Measurements from ENCODE around the gene KRT76.

KRT76 gene

DNA sequence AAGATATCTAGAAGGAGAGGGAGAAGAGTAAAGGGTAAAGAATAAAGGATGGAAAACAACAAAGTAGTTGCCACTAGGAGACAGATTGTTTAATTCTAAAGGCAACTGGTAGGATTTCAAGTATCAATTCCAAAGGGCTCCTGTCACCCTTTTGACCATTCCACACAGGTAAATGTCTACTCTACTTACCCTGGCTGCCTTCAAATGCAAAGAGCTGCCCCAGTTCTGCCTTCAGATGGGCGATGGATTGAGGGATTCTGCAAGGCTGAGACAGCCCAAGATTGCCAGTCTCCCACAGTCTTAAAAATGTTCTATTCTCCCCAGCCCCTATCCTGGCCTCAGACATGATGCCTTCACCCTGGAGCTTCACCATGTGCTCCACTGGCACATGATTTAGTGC lies 11.4 kb downstream of the KRT76 start:
- no peak overlapping the region for H3K9ac ChIP-seq (ENCODE audit: low read length)
- no peaks in the 10 kb centered on the region for H4K20me1 ChIP-seq (ENCODE audit: low read depth, low read length)
- H3K4me3 ChIP-seq (ENCODE audit: insufficient read depth, low read length, poor library complexity, severe bottlenecking), result no peak overlapping the region
- no peaks in the 10 kb centered on the region for H3K9me2 ChIP-seq (replicated peaks; ENCODE audit: insufficient read depth, low read length)
- H3K4me2 ChIP-seq (ENCODE audit: low read depth, low read length, poor library complexity, severe bottlenecking), result no peak overlapping the region
- H3F3A ChIP-seq (ENCODE audit: insufficient read depth), result no peaks in the 10 kb centered on the region
- H2AFZ ChIP-seq (ENCODE audit: low read depth, low read length, severe bottlenecking), result no peak overlapping the region
- H3K9me3 ChIP-seq (ENCODE audit: insufficient read depth, low read length), result peaks cover under 1% of the 10 kb centered on the region; the same call in 1 of the 2 replicates
- no peaks in the 10 kb centered on the region for H3K36me3 ChIP-seq (ENCODE audit: low read length)
- H3K79me2 ChIP-seq (ENCODE audit: insufficient read depth, low read length), result no peaks in the 10 kb centered on the region
- no peaks in the 10 kb centered on the region for H3K27me3 ChIP-seq (ENCODE audit: low read length)
- H3K27ac ChIP-seq (ENCODE audit: low read depth, low read length), result no peak overlapping the region
- TF ChIP-seq EZH2phosphoT487 (conservative IDR thresholded peaks at IDR 0.05; ENCODE audit: low read length), result no peak
- TF ChIP-seq, protein P1, sequence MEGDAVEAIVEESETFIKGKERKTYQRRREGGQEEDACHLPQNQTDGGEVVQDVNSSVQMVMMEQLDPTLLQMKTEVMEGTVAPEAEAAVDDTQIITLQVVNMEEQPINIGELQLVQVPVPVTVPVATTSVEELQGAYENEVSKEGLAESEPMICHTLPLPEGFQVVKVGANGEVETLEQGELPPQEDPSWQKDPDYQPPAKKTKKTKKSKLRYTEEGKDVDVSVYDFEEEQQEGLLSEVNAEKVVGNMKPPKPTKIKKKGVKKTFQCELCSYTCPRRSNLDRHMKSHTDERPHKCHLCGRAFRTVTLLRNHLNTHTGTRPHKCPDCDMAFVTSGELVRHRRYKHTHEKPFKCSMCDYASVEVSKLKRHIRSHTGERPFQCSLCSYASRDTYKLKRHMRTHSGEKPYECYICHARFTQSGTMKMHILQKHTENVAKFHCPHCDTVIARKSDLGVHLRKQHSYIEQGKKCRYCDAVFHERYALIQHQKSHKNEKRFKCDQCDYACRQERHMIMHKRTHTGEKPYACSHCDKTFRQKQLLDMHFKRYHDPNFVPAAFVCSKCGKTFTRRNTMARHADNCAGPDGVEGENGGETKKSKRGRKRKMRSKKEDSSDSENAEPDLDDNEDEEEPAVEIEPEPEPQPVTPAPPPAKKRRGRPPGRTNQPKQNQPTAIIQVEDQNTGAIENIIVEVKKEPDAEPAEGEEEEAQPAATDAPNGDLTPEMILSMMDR (IDR thresholded peaks at IDR 0.05; ENCODE audit: insufficient read depth, low read length, poor library complexity, severe bottlenecking), result no peak

- Histone ChIP-seq H2AFZ (ENCODE audit: low read depth, low read length, severe bottlenecking) (no peak overlapping the region), H3K9me3 (ENCODE audit: insufficient read depth, low read length) (peaks cover 9% of the 10 kb centered on the region; the same call in 1 of the 2 replicates), H3K79me2 (ENCODE audit: insufficient read depth, low read length) (no peaks in the 10 kb centered on the region), H3K9ac (ENCODE audit: low read length) (no peak overlapping the region), H3F3A (ENCODE audit: insufficient read depth) (no peaks in the 10 kb centered on the region), H3K27me3 (ENCODE audit: low read length) (no peaks in the 10 kb centered on the region), H3K36me3 (ENCODE audit: low read length) (no peaks in the 10 kb centered on the region), H3K27ac (ENCODE audit: low read depth, low read length) (no peak overlapping the region), H3K9me2 (replicated peaks; ENCODE audit: insufficient read depth, low read length) (no peaks in the 10 kb centered on the region), H3K4me3 (ENCODE audit: insufficient read depth, low read length, poor library complexity, severe bottlenecking) (no peak overlapping the region), H4K20me1 (ENCODE audit: low read depth, low read length) (no peaks in the 10 kb centered on the region), H3K4me2 (ENCODE audit: low read depth, low read length, poor library complexity, severe bottlenecking) (no peak overlapping the region)
- no peak for TF ChIP-seq EZH2phosphoT487 (conservative IDR thresholded peaks at IDR 0.05; ENCODE audit: low read length)
- TF ChIP-seq, protein P1 (IDR thresholded peaks at IDR 0.05; ENCODE audit: insufficient read depth, low read length, poor library complexity, severe bottlenecking), result no peak
Observed at GRCh38 chr12:52763991-52764390, 13.2 kb downstream of the KRT76 start.

DNA sequence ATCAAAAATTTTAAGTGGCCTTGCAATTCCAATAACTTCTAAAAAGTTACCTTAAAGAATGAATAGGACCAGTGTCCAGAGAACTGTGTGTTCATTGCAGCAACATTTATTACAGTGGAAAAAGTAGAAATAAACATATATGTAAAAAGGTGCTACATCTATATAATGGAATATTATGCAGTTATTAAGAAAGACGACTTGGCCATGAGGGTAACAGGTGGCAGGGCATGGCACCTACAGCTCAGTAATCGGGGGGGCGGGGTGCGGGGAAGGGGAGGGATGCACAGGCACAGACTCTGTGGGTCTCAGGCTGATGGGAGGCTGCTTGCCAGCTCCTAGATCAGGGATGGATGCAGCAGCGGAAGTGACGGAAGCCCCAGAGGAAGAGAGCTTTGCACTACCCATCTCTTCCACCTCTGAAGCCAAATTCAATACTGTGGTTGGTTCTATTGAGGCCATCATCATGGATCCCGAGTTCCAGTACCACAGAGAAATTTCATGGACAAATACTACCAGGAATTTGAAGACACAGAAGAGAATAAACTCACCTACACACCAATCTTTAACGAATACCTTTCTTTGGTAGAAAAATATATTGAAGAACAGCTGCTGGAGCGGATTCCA lies 14.0 kb downstream of the KRT76 start:
- H4K20me1 ChIP-seq (ENCODE audit: low read depth, low read length), result no peaks in the 10 kb centered on the region
- TF ChIP-seq, protein P1 (IDR thresholded peaks at IDR 0.05; ENCODE audit: insufficient read depth, low read length, poor library complexity, severe bottlenecking), result no peak
- no peak for TF ChIP-seq EZH2phosphoT487 (conservative IDR thresholded peaks at IDR 0.05; ENCODE audit: low read length)

More for the DNA sequence above, 14.0 kb downstream of the KRT76 start:
- Histone ChIP-seq H3K27me3 (ENCODE audit: low read length) (no peaks in the 10 kb centered on the region), H3F3A (ENCODE audit: insufficient read depth) (no peaks in the 10 kb centered on the region), H3K9ac (ENCODE audit: low read length) (no peak overlapping the region), H3K9me2 (replicated peaks; ENCODE audit: insufficient read depth, low read length) (no peaks in the 10 kb centered on the region), H3K9me3 (ENCODE audit: insufficient read depth, low read length) (peaks cover 9% of the 10 kb centered on the region; the same call in 1 of the 2 replicates), H3K4me3 (ENCODE audit: insufficient read depth, low read length, poor library complexity, severe bottlenecking) (no peak overlapping the region), H2AFZ (ENCODE audit: low read depth, low read length, severe bottlenecking) (no peak overlapping the region), H3K36me3 (ENCODE audit: low read length) (no peaks in the 10 kb centered on the region), H3K27ac (ENCODE audit: low read depth, low read length) (no peak overlapping the region), H3K79me2 (ENCODE audit: insufficient read depth, low read length) (no peaks in the 10 kb centered on the region), H3K4me2 (ENCODE audit: low read depth, low read length, poor library complexity, severe bottlenecking) (no peak overlapping the region)
